ENCODE data around the gene IGDCC3. TPM values are rescaled to one million over a fixed set of nuclear protein-coding genes. Genes with fewer than 3 reads are reported as not detected.

Gene IGDCC3
- total and polyA plus RNA-seq, 2 experiments from 2014 or later: not detected

DNA sequence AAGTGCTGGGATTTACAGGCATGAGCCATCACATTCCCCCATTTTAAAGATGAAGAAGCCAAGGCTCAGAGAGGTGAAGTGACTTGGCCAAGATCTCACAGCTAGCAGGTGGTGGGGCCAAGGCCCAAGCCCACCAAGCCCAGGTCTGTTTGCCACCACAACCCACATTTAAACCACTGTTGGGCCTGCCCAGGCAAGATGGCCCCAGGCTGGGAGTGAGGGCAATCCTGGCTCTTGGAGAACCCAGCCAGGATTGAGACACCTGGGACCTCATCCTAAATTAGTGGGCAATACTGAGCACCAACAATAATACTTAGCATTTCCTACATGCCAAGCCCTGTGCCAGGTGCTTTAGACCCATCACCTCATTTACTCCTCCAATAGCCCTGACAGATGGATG lies 6.9 kb downstream of the IGDCC3 start:
- TF ChIP-seq EZH2 (IDR thresholded peaks at IDR 0.05; ENCODE audit: insufficient read depth, poor library complexity, severe bottlenecking) (no peak), EZH2phosphoT487 (IDR thresholded peaks at IDR 0.05; ENCODE audit: insufficient read depth, low read depth) (no peak)
- DNase-seq: no peak
- H3K4me3 ChIP-seq: no peak overlapping the region
- H3K36me3 ChIP-seq (ENCODE audit: low read depth): no peaks in the 10 kb centered on the region
- H2AFZ ChIP-seq: no peak overlapping the region
- H3K9me2 ChIP-seq (ENCODE audit: insufficient read depth): no peaks in the 10 kb centered on the region
- H4K20me1 ChIP-seq (ENCODE audit: insufficient read depth): no peaks in the 10 kb centered on the region
- H3K27ac ChIP-seq: no peak overlapping the region
- no peaks in the 10 kb centered on the region for H3K9me3 ChIP-seq (ENCODE audit: low read depth)
- H3K9ac ChIP-seq: no peak overlapping the region
- no peaks in the 10 kb centered on the region for H3K4me1 ChIP-seq (ENCODE audit: insufficient read depth)
- H3K79me2 ChIP-seq (ENCODE audit: insufficient read depth): no peaks in the 10 kb centered on the region
- H3K27me3 ChIP-seq (replicated peaks; ENCODE audit: insufficient read depth): peaks cover 30% of the 10 kb centered on the region
- H3F3A ChIP-seq (ENCODE audit: insufficient read depth): no peaks in the 10 kb centered on the region
- in situ Hi-C loops (cut with MboI): loop anchor here (5.0 kb wide), 1 partner anchor 49 kb away; no protein-coding TSS in a partner anchor
- H3K4me2 ChIP-seq (ENCODE audit: unreplicated experiment): no peak overlapping the region

- no peak for DNase-seq
- no peak overlapping the region for H3K4me2 ChIP-seq (ENCODE audit: unreplicated experiment)
- no peak overlapping the region for H3K27ac ChIP-seq
- H3K36me3 ChIP-seq (ENCODE audit: low read depth): no peaks in the 10 kb centered on the region
- no peak overlapping the region for H3K4me3 ChIP-seq
- H3K79me2 ChIP-seq (ENCODE audit: insufficient read depth): no peaks in the 10 kb centered on the region
- TF ChIP-seq EZH2 (IDR thresholded peaks at IDR 0.05; ENCODE audit: insufficient read depth, poor library complexity, severe bottlenecking) (no peak), EZH2phosphoT487 (IDR thresholded peaks at IDR 0.05; ENCODE audit: insufficient read depth, low read depth) (no peak)
- H3K27me3 ChIP-seq (replicated peaks; ENCODE audit: insufficient read depth): peaks cover 18% of the 10 kb centered on the region; the same call in 1 of the 2 replicates
- no peaks in the 10 kb centered on the region for H3K9me3 ChIP-seq (ENCODE audit: low read depth)
- no peak overlapping the region for H3K9ac ChIP-seq
- H3K9me2 ChIP-seq (ENCODE audit: insufficient read depth): no peaks in the 10 kb centered on the region
- H4K20me1 ChIP-seq (ENCODE audit: insufficient read depth): no peaks in the 10 kb centered on the region
- in situ Hi-C loops (cut with MboI): loop anchor here (5.0 kb wide), 1 partner anchor 47 kb away; no protein-coding TSS in a partner anchor
- H3F3A ChIP-seq (ENCODE audit: insufficient read depth): no peaks in the 10 kb centered on the region
- WGBS, 2 experiments (ENCODE audit: low coverage in 1 of 2, low lambda C conversion rate in 2 of 2, missing lambda C conversion rate in 2 of 2): 98% methylated on average over 3 of the region's 3 CpGs
- H2AFZ ChIP-seq: no peak overlapping the region
- H3K4me1 ChIP-seq (ENCODE audit: insufficient read depth): no peaks in the 10 kb centered on the region
Observed at GRCh38 chr15:65369651-65370050, 8.2 kb downstream of the IGDCC3 start.

DNA sequence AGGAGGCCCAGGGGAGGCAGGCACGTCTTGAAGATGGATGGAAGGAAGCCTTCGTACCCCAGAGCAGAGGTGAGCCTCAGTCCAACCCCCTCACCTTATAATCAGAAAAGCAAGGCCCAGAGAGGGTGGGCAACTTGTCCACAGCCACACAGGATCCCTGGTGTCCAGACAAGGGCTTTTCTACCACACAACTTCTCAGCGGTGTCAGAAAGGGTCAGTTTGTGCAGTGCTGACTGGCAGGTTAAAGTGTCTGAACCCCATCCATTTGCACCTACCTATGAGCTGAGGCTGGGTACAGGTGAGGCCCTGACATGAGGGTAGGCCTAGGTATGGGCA lies 8.6 kb downstream of the IGDCC3 start:
- H3K4me2 ChIP-seq (ENCODE audit: unreplicated experiment): no peak overlapping the region
- TF ChIP-seq EZH2 (IDR thresholded peaks at IDR 0.05; ENCODE audit: insufficient read depth, poor library complexity, severe bottlenecking) (no peak), EZH2phosphoT487 (IDR thresholded peaks at IDR 0.05; ENCODE audit: insufficient read depth, low read depth) (no peak)
- H3K4me1 ChIP-seq (ENCODE audit: insufficient read depth): no peaks in the 10 kb centered on the region
- no peak for DNase-seq
- no peak overlapping the region for H2AFZ ChIP-seq
- H3K4me3 ChIP-seq: no peak overlapping the region
- in situ Hi-C loops (cut with MboI): no loop called here
- 30 to 42% methylated on average over 3 of the region's 3 CpGs for WGBS, 2 experiments (ENCODE audit: low coverage in 1 of 2, low lambda C conversion rate in 2 of 2, missing lambda C conversion rate in 2 of 2)
- H3K9ac ChIP-seq: no peak overlapping the region
- peaks cover 16% of the 10 kb centered on the region for H3K27me3 ChIP-seq (replicated peaks; ENCODE audit: insufficient read depth)
- H4K20me1 ChIP-seq (ENCODE audit: insufficient read depth): no peaks in the 10 kb centered on the region
- H3K9me2 ChIP-seq (ENCODE audit: insufficient read depth): no peaks in the 10 kb centered on the region
- no peak overlapping the region for H3K27ac ChIP-seq
- H3K79me2 ChIP-seq (ENCODE audit: insufficient read depth): no peaks in the 10 kb centered on the region
- no peaks in the 10 kb centered on the region for H3K9me3 ChIP-seq (ENCODE audit: low read depth)
- no peaks in the 10 kb centered on the region for H3K36me3 ChIP-seq (ENCODE audit: low read depth)
- H3F3A ChIP-seq (ENCODE audit: insufficient read depth): no peaks in the 10 kb centered on the region

DNA sequence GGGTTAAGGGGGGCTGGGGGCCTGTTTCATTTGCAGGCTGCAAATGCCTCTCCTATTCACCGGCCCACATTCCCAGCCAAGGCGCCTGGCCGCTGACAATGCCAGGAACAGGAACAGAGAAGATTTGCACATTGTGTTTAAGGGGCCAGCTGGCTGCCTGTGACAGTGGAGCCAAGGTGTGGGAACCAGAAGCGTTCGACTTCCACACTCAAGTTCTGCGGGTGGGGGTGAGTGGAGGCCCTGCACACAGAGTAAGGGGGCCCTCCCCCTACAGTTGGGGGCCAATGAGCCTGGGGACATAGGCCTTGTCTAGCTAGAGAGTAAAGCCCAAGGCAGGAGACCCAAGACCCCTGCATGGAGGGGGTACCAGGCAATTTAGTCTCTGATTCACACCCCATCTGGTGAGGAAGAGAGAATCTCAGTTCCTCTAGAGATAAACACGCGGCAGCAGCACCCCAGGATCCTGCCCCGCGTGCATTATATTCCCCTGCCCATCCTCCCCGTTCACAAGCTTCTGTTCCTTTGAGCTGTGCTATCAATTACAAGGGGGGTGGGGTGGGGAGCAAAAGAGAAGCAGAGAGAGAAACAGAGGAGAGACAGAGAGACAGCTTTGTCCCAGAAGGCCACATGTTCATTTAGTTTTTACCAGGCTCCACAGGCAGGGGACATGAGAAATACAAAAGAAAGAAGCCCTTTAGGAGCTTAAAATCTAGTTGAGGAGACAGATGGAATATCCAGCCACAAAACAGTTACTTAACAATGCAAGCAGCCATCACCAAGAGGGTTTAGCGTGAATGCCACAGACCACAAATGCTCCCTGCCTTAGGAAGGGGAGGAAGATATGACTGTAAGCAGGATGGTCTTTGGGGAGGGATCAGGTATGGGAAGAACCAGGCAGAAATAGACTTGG lies 9.2 kb downstream of the IGDCC3 start:
- H3K27me3 ChIP-seq (replicated peaks; ENCODE audit: insufficient read depth): peaks cover 17% of the 10 kb centered on the region
- no peak overlapping the region for H3K4me3 ChIP-seq
- H3K9me3 ChIP-seq (ENCODE audit: low read depth): no peaks in the 10 kb centered on the region
- no peaks in the 10 kb centered on the region for H3K4me1 ChIP-seq (ENCODE audit: insufficient read depth)
- no peak overlapping the region for H3K4me2 ChIP-seq (ENCODE audit: unreplicated experiment)
- H4K20me1 ChIP-seq (ENCODE audit: insufficient read depth): no peaks in the 10 kb centered on the region
- in situ Hi-C loops (cut with MboI): no loop called here
- no peaks in the 10 kb centered on the region for H3K79me2 ChIP-seq (ENCODE audit: insufficient read depth)
- H3F3A ChIP-seq (ENCODE audit: insufficient read depth): no peaks in the 10 kb centered on the region
- TF ChIP-seq EZH2phosphoT487 (IDR thresholded peaks at IDR 0.05; ENCODE audit: insufficient read depth, low read depth): no peak
- TF ChIP-seq EZH2 (IDR thresholded peaks at IDR 0.05; ENCODE audit: insufficient read depth, poor library complexity, severe bottlenecking): no peak
- H2AFZ ChIP-seq: no peak overlapping the region
- no peak overlapping the region for H3K9ac ChIP-seq
- no peak for DNase-seq
- no peaks in the 10 kb centered on the region for H3K36me3 ChIP-seq (ENCODE audit: low read depth)
- no peak overlapping the region for H3K27ac ChIP-seq
- 68 to 76% methylated on average over 12 of the region's 12 CpGs for WGBS, 2 experiments (ENCODE audit: low coverage in 1 of 2, low lambda C conversion rate in 2 of 2, missing lambda C conversion rate in 2 of 2)
- H3K9me2 ChIP-seq (ENCODE audit: insufficient read depth): no peaks in the 10 kb centered on the region
